Smooth muscle cell (in vitro differentiated cells): ENCODE data around the gene RAP1A. TPM values are rescaled to one million over a fixed set of nuclear protein-coding genes. Genes with fewer than 3 reads are reported as not detected.
A peak's percentile ranks its signal among the peaks of the same experiment; 100 is the strongest.

ENCODE experiments used
- DNase-seq: peaks from one replicate; lab custom pipeline; 2025; ENCODE audit not compliant: unreplicated experiment; lab: John Stamatoyannopoulos, UW
- H2AFZ ChIP-seq: fragments of 200-600 bp; sonication (generic); 2 replicates; pipeline ENCODE4 v1.6.0; 2016; ENCODE audit warnings: antibody characterized with exemption, low read depth, mild to moderate bottlenecking
- H3F3A ChIP-seq: fragments of 200-600 bp; sonication (generic); 2 replicates; pipeline ENCODE4 v1.6.0; 2017; ENCODE audit warnings: antibody characterized with exemption, low read depth
- H3K27ac ChIP-seq: fragments of 200-600 bp; sonication (generic); 2 replicates; pipeline ENCODE4 v1.5.1; 2016; ENCODE audit warnings: low read depth, mild to moderate bottlenecking
- H3K27me3 ChIP-seq: fragments of 200-600 bp; sonication (generic); 2 replicates; pipeline ENCODE4 v1.6.1; 2016; ENCODE audit warnings: low read depth, mild to moderate bottlenecking
- H3K36me3 ChIP-seq: fragments of 200-600 bp; sonication (generic); 2 replicates; pipeline ENCODE4 v1.5.1; 2016; ENCODE audit warnings: low read depth
- H3K4me1 ChIP-seq: fragments of 200-600 bp; sonication (generic); 2 replicates; pipeline ENCODE4 v1.5.1; 2016; ENCODE audit warnings: low read depth
- H3K4me2 ChIP-seq: fragments of 200-600 bp; sonication (generic); 2 replicates; pipeline ENCODE4 v1.6.0; 2016; ENCODE audit warnings: mild to moderate bottlenecking
- H3K4me3 ChIP-seq: fragments of 200-600 bp; sonication (generic); 2 replicates; pipeline ENCODE4 v1.5.1; 2016; ENCODE audit warnings: mild to moderate bottlenecking
- H3K79me2 ChIP-seq: fragments of 200-600 bp; sonication (generic); 2 replicates; pipeline ENCODE4 v1.6.0; 2016; ENCODE audit warnings: low read depth, mild to moderate bottlenecking
- H3K9ac ChIP-seq: fragments of 200-600 bp; sonication (generic); 2 replicates; pipeline ENCODE4 v1.6.0; 2016; ENCODE audit warnings: low read depth
- H3K9me3 ChIP-seq: fragments of 200-600 bp; sonication (generic); replicated peaks from 2 replicates; pipeline ENCODE4 v1.5.1; 2016; ENCODE audit warnings: low read depth
- H4K20me1 ChIP-seq: fragments of 200-600 bp; sonication (generic); 2 replicates; pipeline ENCODE4 v1.6.0; 2016; ENCODE audit warnings: low read depth
- CTCF ChIP-seq: fragments of 200-600 bp; sonication (generic); IDR thresholded peaks from 2 replicates; pipeline ENCODE4 v1.5.1; 2017; ENCODE audit warnings: borderline replicate concordance, mild to moderate bottlenecking, antibody characterized with exemption; ENCODE audit not compliant: insufficient read depth, poor library complexity, severe bottlenecking
- WGBS: methylation state at CpG from one replicate; pipeline ENCODE4 v1.1.7; 2016; ENCODE audit warnings: low lambda C conversion rate; 5-methylcytosine and 5-hydroxymethylcytosine counted together
- polyA plus RNA-seq: library from polyadenylated mRNA; unstranded; fragments of >200 nt; fragmentation: Nextera tagmentation; extraction: Ambion mirVana; gene quantifications from 2 replicates; pipeline ENCODE4 v1.2.1, GENCODE V29; 2016
- total RNA-seq: library from RNA; depleted of rRNA; stranded (reverse); fragments of >200 nt; gene quantifications from 2 replicates; pipeline ENCODE4 v1.2.3, GENCODE V29; 2014

RAP1A gene
- total RNA-seq (49.4 and 64.9 TPM in 2 replicates), polyA plus RNA-seq (36.8 and 39.8 TPM in 2 replicates)

- peak within 1 kb of the TSS; percentile 95 for H3K4me3 ChIP-seq
- peak within 1 kb of the TSS; percentile 99 for H2AFZ ChIP-seq
- peaks cover 10% of the 10 kb centered on the region for H3K4me1 ChIP-seq
- no peaks in the 10 kb centered on the region for H3K9me3 ChIP-seq
- peak; percentile 85 for DNase-seq
- 0% methylated on average over 20 of the region's 79 CpGs for WGBS
- H3K36me3 ChIP-seq: no peaks in the 10 kb centered on the region
- H3K9ac ChIP-seq: peak within 1 kb of the TSS; percentile 93
- no peaks in the 10 kb centered on the region for H3F3A ChIP-seq
- no peak for TF ChIP-seq CTCF
- peak within 1 kb of the TSS; percentile 94 for H3K4me2 ChIP-seq
- peaks cover 45% of the 10 kb centered on the region for H4K20me1 ChIP-seq
- H3K27ac ChIP-seq: peak within 1 kb of the TSS; percentile 81
- H3K27me3 ChIP-seq: no peaks in the 10 kb centered on the region
- peaks cover 52% of the 10 kb centered on the region for H3K79me2 ChIP-seq
Observed at GRCh38 chr1:111619635-111620440, at the start of gene RAP1A. RAP1A (plus strand) TSS chr1:111619789; CDS start chr1:111691361, 71,572 bp downstream.

GRCh38 chr1:111569913-111570312, 49.7 kb upstream of the RAP1A start:
- 93% methylated on average over 3 of the region's 3 CpGs for WGBS
- Histone ChIP-seq H3K27me3 (no peaks in the 10 kb centered on the region), H3K4me3 (no peak overlapping the region), H4K20me1 (no peaks in the 10 kb centered on the region), H3K36me3 (no peaks in the 10 kb centered on the region), H3K27ac (no peak overlapping the region), H3F3A (peaks cover 3% of the 10 kb centered on the region), H2AFZ (no peak overlapping the region), H3K4me1 (peaks cover 17% of the 10 kb centered on the region), H3K4me2 (no peak overlapping the region), H3K9ac (no peak overlapping the region), H3K9me3 (no peaks in the 10 kb centered on the region), H3K79me2 (no peaks in the 10 kb centered on the region)
- TF ChIP-seq CTCF: no peak
- DNase-seq: no peak

GRCh38 chr1:111570781-111571181, 48.8 kb upstream of the RAP1A start:
- Histone ChIP-seq H3F3A (no peaks in the 10 kb centered on the region), H2AFZ (no peak overlapping the region), H3K9ac (no peak overlapping the region), H3K4me1 (peaks cover 17% of the 10 kb centered on the region), H3K36me3 (no peaks in the 10 kb centered on the region), H4K20me1 (no peaks in the 10 kb centered on the region), H3K79me2 (no peaks in the 10 kb centered on the region), H3K9me3 (no peaks in the 10 kb centered on the region), H3K4me2 (no peak overlapping the region), H3K27ac (no peak overlapping the region), H3K27me3 (no peaks in the 10 kb centered on the region), H3K4me3 (no peak overlapping the region)
- peak; percentile 28 for TF ChIP-seq CTCF
- 82% methylated on average over 2 of the region's 2 CpGs for WGBS
- no peak for DNase-seq
